Activated B cell treated with CpG ODN at 0.5 μM for 24 hours (primary cell): ENCODE results near the gene SLC41A3. TPM values are rescaled to one million over a fixed set of nuclear protein-coding genes. Genes with fewer than 3 reads are reported as not detected.

Source experiments
- ATAC-seq: fragments of 200-7000 bp; cut with Tn5 transposase; one replicate; pipeline ENCODE4 v1.10.0; 2021; ENCODE audit warnings: low read depth, mild to moderate bottlenecking, moderate library complexity
- CTCF ChIA-PET: fragments of 350-600 bp; sonication (Branson Sonifier 250); formaldehyde crosslinking; loops from one replicate; lab custom pipeline; 2021; ENCODE audit warnings: antibody characterized with exemption; lab: Charles Lee
- POLR2A ChIA-PET: fragments of 350-600 bp; sonication (Branson Sonifier 250); formaldehyde crosslinking; loops from one replicate; lab custom pipeline; 2021; ENCODE audit warnings: antibody characterized with exemption; lab: Charles Lee
- DNase-seq: peaks from one replicate; pipeline ENCODE4 v3.0.0; 2022
- H3K27ac Mint-ChIP-seq: one replicate; pipeline ENCODE4 v1.8.0; 2020; ENCODE audit warnings: mixed read lengths
- H3K27me3 Mint-ChIP-seq: one replicate; pipeline ENCODE4 v1.8.0; 2021; ENCODE audit warnings: mixed read lengths
- H3K36me3 Mint-ChIP-seq: one replicate; pipeline ENCODE4 v1.8.0; 2021; ENCODE audit warnings: low read depth, mixed read lengths
- H3K4me1 Mint-ChIP-seq: one replicate; pipeline ENCODE4 v1.8.0; 2021; ENCODE audit warnings: mixed read lengths
- H3K4me3 Mint-ChIP-seq: one replicate; pipeline ENCODE4 v1.8.0; 2020; ENCODE audit warnings: mild to moderate bottlenecking, mixed read lengths
- H3K9me3 Mint-ChIP-seq: one replicate; pipeline ENCODE4 v1.8.0; 2020; ENCODE audit warnings: mixed read lengths
- intact Hi-C: fragments of 100-400 bp; cut with micrococcal nuclease; formaldehyde crosslinking; loops from one replicate; pipeline ENCODE4 v1.15.1; 2024
- total RNA-seq: library from RNA; stranded (reverse); gene quantifications from 2 replicates; pipeline ENCODE4 v1.2.3, GENCODE V29; 2022
- TF ChIP-seq, protein P1 (sequence below): fragments of 200-600 bp; IDR thresholded peaks from one replicate; pipeline ENCODE4 v1.8.0; 2022; ENCODE audit warnings: antibody characterized with exemption, mild to moderate bottlenecking

SLC41A3 gene
- total RNA-seq, 1 donor from 2014 or later, result 36.2 TPM

GRCh38 chr3:126057501-126057819 lies 26.5 kb downstream of the SLC41A3 start:
- Mint-ChIP-seq H3K4me3 (no peak overlapping the region), H3K9me3 (no peaks in the 10 kb centered on the region), H3K27ac (no peak overlapping the region), H3K36me3 (peaks cover 10% of the 10 kb centered on the region), H3K4me1 (peaks cover 20% of the 10 kb centered on the region), H3K27me3 (no peaks in the 10 kb centered on the region)
- POLR2A ChIA-PET, result no interaction called here
- DNase-seq, result no peak
- intact Hi-C loops, result no loop called here
- TF ChIP-seq, protein P1, sequence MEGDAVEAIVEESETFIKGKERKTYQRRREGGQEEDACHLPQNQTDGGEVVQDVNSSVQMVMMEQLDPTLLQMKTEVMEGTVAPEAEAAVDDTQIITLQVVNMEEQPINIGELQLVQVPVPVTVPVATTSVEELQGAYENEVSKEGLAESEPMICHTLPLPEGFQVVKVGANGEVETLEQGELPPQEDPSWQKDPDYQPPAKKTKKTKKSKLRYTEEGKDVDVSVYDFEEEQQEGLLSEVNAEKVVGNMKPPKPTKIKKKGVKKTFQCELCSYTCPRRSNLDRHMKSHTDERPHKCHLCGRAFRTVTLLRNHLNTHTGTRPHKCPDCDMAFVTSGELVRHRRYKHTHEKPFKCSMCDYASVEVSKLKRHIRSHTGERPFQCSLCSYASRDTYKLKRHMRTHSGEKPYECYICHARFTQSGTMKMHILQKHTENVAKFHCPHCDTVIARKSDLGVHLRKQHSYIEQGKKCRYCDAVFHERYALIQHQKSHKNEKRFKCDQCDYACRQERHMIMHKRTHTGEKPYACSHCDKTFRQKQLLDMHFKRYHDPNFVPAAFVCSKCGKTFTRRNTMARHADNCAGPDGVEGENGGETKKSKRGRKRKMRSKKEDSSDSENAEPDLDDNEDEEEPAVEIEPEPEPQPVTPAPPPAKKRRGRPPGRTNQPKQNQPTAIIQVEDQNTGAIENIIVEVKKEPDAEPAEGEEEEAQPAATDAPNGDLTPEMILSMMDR, result no peak
- ATAC-seq, result no peak
- CTCF ChIA-PET, result no interaction called here

DNA sequence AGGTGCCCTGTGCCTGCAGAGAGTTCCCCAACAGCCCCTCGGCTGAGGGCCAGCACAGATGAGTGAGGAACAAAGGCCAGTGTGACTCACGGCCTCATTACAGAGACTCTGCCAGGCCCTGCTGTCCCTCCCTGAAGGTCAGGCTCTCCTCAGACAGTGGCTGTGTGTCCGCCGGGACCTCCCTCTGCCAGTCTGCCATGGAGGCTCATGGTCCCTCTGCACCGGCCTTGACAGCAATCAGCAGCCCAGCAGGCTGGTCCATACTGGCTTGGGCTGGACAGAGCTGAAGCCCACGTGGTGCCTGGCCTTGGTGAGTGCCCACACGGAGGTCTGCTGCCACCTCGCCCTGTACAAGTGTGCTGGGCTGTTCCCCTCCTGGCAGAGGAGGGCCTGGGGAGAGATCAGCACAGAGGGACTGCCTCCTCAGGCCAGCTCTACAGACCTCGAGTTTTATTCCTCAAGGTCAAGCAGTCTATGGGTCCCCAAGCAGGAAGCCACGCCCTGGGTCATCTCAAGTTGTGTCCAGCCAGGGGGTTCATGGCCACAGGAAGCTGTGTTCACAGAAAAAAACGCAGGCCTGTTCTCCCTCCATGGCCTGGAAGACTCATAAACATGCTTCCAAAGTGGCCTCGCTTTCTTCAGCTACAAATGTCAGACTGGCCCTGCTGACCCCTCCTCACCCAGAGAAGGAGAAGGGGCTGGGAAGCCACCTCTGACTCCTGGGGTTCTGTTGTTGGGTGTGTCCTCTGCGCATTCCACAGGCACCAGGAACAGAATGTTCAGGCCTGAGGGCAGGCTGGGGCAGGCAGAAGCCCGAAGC lies 27.0 kb downstream of the SLC41A3 start:
- Mint-ChIP-seq H3K27me3 (no peaks in the 10 kb centered on the region), H3K4me3 (no peak overlapping the region), H3K4me1 (peaks cover 25% of the 10 kb centered on the region), H3K36me3 (peaks cover 10% of the 10 kb centered on the region), H3K27ac (no peak overlapping the region), H3K9me3 (no peaks in the 10 kb centered on the region)
- POLR2A ChIA-PET, result no interaction called here
- CTCF ChIA-PET, result no interaction called here
- intact Hi-C loops, result no loop called here
- TF ChIP-seq, protein P1, result no peak
- no peak for DNase-seq
- no peak for ATAC-seq

- no peak overlapping the region for H3K27ac Mint-ChIP-seq
- POLR2A ChIA-PET, result no interaction called here
- no peaks in the 10 kb centered on the region for H3K9me3 Mint-ChIP-seq
- CTCF ChIA-PET, result no interaction called here
- DNase-seq (no peak), ATAC-seq (no peak)
- H3K4me3 Mint-ChIP-seq, result no peak overlapping the region
- peaks cover 25% of the 10 kb centered on the region for H3K4me1 Mint-ChIP-seq
- peaks cover 10% of the 10 kb centered on the region for H3K36me3 Mint-ChIP-seq
- no peaks in the 10 kb centered on the region for H3K27me3 Mint-ChIP-seq
- intact Hi-C loops, result no loop called here
- TF ChIP-seq, protein P1, result no peak
Observed at GRCh38 chr3:126056088-126056487, 27.8 kb downstream of the SLC41A3 start.

DNA sequence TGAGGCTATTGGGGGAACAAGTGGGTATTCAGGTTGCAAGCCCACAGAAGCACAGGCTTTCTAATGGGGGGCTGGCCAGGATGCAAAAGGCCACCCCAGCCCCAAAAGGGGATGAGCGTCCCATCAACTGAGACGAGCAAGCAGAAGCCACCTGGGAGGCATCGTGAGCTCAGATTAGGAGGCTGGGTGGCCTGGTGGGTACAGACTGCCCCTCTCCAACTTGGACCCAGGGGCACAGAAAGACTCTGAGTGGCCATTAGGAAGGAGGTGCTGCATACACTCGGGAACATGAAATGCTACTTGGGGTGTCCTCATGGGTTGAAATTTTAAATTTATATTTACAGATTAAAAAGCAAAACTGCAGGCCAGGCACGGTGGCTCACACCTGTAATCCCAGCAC lies 29.1 kb downstream of the SLC41A3 start:
- POLR2A ChIA-PET, result no interaction called here
- peaks cover 16% of the 10 kb centered on the region for H3K36me3 Mint-ChIP-seq
- peaks cover 25% of the 10 kb centered on the region for H3K4me1 Mint-ChIP-seq
- CTCF ChIA-PET, result no interaction called here
- TF ChIP-seq, protein P1, result no peak
- ATAC-seq (no peak), DNase-seq (no peak)
- H3K27ac Mint-ChIP-seq, result no peak overlapping the region
- H3K27me3 Mint-ChIP-seq, result no peaks in the 10 kb centered on the region
- no peaks in the 10 kb centered on the region for H3K9me3 Mint-ChIP-seq
- intact Hi-C loops, result no loop called here
- no peak overlapping the region for H3K4me3 Mint-ChIP-seq

DNA sequence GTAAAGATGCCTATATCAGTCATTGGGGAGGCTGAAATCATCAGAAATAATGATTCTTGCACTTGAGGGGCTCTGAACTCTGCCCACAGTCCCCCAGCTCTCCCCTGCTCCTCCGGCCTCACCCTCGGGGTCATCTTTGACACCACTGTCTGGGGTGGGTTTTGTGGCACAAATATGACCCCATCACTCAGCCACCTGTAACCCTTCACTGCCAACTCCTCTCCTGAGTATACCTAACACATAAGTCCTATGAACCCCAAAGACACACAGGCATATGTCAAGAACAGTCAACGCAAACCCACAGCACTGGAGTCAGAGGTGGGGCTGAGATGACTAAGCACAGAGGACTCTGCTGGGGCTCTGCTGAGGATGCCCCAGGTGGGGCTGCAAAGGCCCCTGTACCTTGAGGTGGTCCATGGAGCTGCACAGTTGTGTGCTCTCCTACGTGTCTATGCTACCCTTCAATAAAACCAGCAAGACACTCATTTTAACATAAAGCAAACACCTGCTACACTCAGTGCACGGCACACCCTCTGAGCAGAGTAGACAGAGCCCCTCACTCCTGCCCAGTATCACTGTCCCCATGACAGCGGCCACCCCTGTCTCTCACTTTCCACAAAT lies 29.9 kb downstream of the SLC41A3 start:
- no peaks in the 10 kb centered on the region for H3K9me3 Mint-ChIP-seq
- ChIA-PET POLR2A (no interaction called here), CTCF (no interaction called here)
- H3K4me3 Mint-ChIP-seq, result no peak overlapping the region
- ATAC-seq (no peak), DNase-seq (no peak)
- H3K4me1 Mint-ChIP-seq, result peaks cover 25% of the 10 kb centered on the region
- H3K36me3 Mint-ChIP-seq, result peaks cover 15% of the 10 kb centered on the region
- H3K27ac Mint-ChIP-seq, result no peak overlapping the region
- intact Hi-C loops, result no loop called here
- no peaks in the 10 kb centered on the region for H3K27me3 Mint-ChIP-seq
- TF ChIP-seq, protein P1, result no peak
